H1 (cell line): ENCODE measurements around the gene GALE. TPM values are rescaled to one million over a fixed set of nuclear protein-coding genes. Genes with fewer than 3 reads are reported as not detected.

Experiments
- ASH2L ChIP-seq: fragments of 200-600, 300-600 bp; sonication (generic); IDR thresholded peaks from one replicate; pipeline ENCODE4 v1.7.1; 2017; ENCODE audit warnings: low read length
- CTCF ChIP-seq, 3 experiments: IDR thresholded peaks; 1 replicate in 2 of 3; 2 replicates in 1 of 3; pipeline versions ENCODE4 v1.5.1 to v1.6.1; 2011; ENCODE audit warnings: low read length in 3 of 3, mild to moderate bottlenecking in 3 of 3, inconsistent platforms in 2 of 3, low read depth in 1 of 3, moderate library complexity in 1 of 3; ENCODE audit not compliant: insufficient read depth in 1 of 3; ENCODE audit errors: control extremely low read depth in 1 of 3
- EP300 ChIP-seq, 2 experiments: IDR thresholded peaks; 1 replicate in 1 of 2; 2 replicates in 1 of 2; pipeline ENCODE4 v1.6.1; 2011 to 2012; ENCODE audit warnings: low read depth in 2 of 2, low read length in 2 of 2, mild to moderate bottlenecking in 2 of 2, borderline replicate concordance in 1 of 2, inconsistent platforms in 1 of 2, moderate library complexity in 1 of 2
- FOSL1 ChIP-seq: IDR thresholded peaks from 2 replicates; pipeline ENCODE4 v1.6.1; 2011; ENCODE audit warnings: mild to moderate bottlenecking, low read depth, low read length, moderate library complexity; ENCODE audit not compliant: insufficient read depth
- JUN ChIP-seq: IDR thresholded peaks from 2 replicates; pipeline ENCODE4 v1.6.1; 2011; ENCODE audit warnings: low read depth, mild to moderate bottlenecking, improper control_type of control experiment, low read length
- KDM5A ChIP-seq: fragments of 200-600 bp; IDR thresholded peaks from 2 replicates; pipeline ENCODE4 v1.7.1; 2012; ENCODE audit warnings: mild to moderate bottlenecking, low read length, inconsistent platforms, mixed read lengths
- PHF8 ChIP-seq: fragments of 200-600 bp; sonication (generic); conservative IDR thresholded peaks from 2 replicates; pipeline ENCODE4 v1.7.1; 2012; ENCODE audit warnings: low read depth, mild to moderate bottlenecking, inconsistent platforms, low read length, moderate library complexity
- POLR2AphosphoS5 ChIP-seq: IDR thresholded peaks from 2 replicates; pipeline ENCODE4 v1.6.1; 2011; ENCODE audit warnings: low read depth, low read length
- POU5F1 ChIP-seq: IDR thresholded peaks from 2 replicates; pipeline ENCODE4 v1.6.1; 2011; ENCODE audit warnings: low read depth, mild to moderate bottlenecking, low read length, moderate library complexity
- SAP30 ChIP-seq: fragments of 300-600 bp; sonication (generic); IDR thresholded peaks from 2 replicates; pipeline ENCODE4 v1.7.1; 2012; ENCODE audit warnings: low read length, moderate library complexity, mild to moderate bottlenecking, inconsistent platforms; ENCODE audit not compliant: insufficient read depth, insufficient replicate concordance
- YY1 ChIP-seq: IDR thresholded peaks from 2 replicates; pipeline ENCODE4 v1.6.1; 2011; ENCODE audit warnings: low read depth, mild to moderate bottlenecking, low read length
- polyA plus RNA-seq, 7 experiments: library from polyadenylated mRNA; depleted of rRNA in 3 of 7; stranded (reverse) in 5 of 7; unstranded in 2 of 7; fragments of >200 nt in 5 of 7; fragments of 200-250 nt in 2 of 7; gene quantifications; 1 replicate in 5 of 7; 2 replicates in 1 of 7; 4 replicates in 1 of 7; pipeline versions ENCODE4 v1.2.1 to v1.2.3, GENCODE V29; 2011 to 2013; ENCODE audit warnings: missing spikeins in 2 of 7, mixed read lengths in 2 of 7
- total RNA-seq: library from RNA; stranded (reverse); fragmentation: NEBNext Ultra II Directional; extraction: Animal tissue kit (Norgen Biotek cat#: 25700); gene quantifications from 2 replicates; pipeline ENCODE4 v1.2.1, GENCODE V29; 2021

GALE gene
- total and polyA plus RNA-seq, 2 of the 8 experiments (the other 6 are each of a cell fraction or from before 2014, with no cell fraction given) = 26.0 to 33.9 TPM

GRCh38 chr1:23793018-23793781 is 7.4 kb downstream of the GALE start (continued):
- TF ChIP-seq PHF8 (no peak), JUN (no peak), POU5F1 (no peak), KDM5A (no peak), ASH2L (no peak), EP300 (IDR thresholded peaks at IDR 0.05; ENCODE audit: borderline replicate concordance in 1 of 2, low read depth in 2 of 2, low read length in 2 of 2) (no peak), FOSL1 (no peak), YY1 (no peak), POLR2AphosphoS5 (no peak), CTCF (IDR thresholded peaks at IDR 0.05; ENCODE audit: control extremely low read depth in 1 of 3, insufficient read depth in 1 of 3, low read depth in 1 of 3, low read length in 3 of 3) (no peak), SAP30 (no peak)
